K562 (cell line): ENCODE measurements around the gene NRF1. TPM values are rescaled to one million over a fixed set of nuclear protein-coding genes. Genes with fewer than 3 reads are reported as not detected.
A peak's percentile ranks its signal among the peaks of the same experiment; 100 is the strongest.

ENCODE experiments used
- ATAC-seq: fragments of 200-7000 bp; cut with Tn5 transposase; 3 replicates; pipeline ENCODE4 v1.9.1; 2020; ENCODE audit warnings: moderate library complexity
- BruUV-seq: library from RNA; stranded (reverse); fragments of 400-500 nt; replicated peaks from 2 replicates; lab custom pipeline; 2021; lab: Mats Ljungman, UMichigan
- CTCF ChIA-PET: fragments of 300-600 bp; formaldehyde crosslinking; extraction: SDS; loops from one replicate; lab custom pipeline; 2021; ENCODE audit warnings: low intra/inter-chr PET ratio; lab: Yijun Ruan, JAX
- POLR2A ChIA-PET: fragments of 300-600, 350-650 bp; sonication (Branson Sonifier 250); formaldehyde crosslinking; extraction: SDS; loops from one replicate; lab custom pipeline; 2021; ENCODE audit warnings: antibody characterized with exemption, inconsistent platforms; lab: Yijun Ruan, JAX
- DNase-seq, 4 experiments: peaks; one replicate each; pipeline versions ENCODE4 v3.0.0 to v3.0.0-alpha.2; 2011 to 2018; ENCODE audit warnings: low spot score in 3 of 4, mixed read lengths in 3 of 4; ENCODE audit errors: extremely low read depth in 1 of 4
- FAIRE-seq: peaks from 2 replicates; lab custom pipeline; 2011; peaks lifted over from hg19 to GRCh38; lab: Jason Lieb, UNC
- H2AFZ ChIP-seq: 2 replicates; pipeline ENCODE4 v1.6.0; 2011; ENCODE audit warnings: low read depth, low read length, control low read depth, inconsistent platforms
- H3K27ac ChIP-seq: fragments of 200-600 bp; 3 replicates; pipeline ENCODE4 v1.8.0; 2011; ENCODE audit warnings: low read depth, mild to moderate bottlenecking, control low read depth, inconsistent platforms, low read length, moderate library complexity, mixed read lengths; ENCODE audit errors: extremely low read depth
- H3K27me3 ChIP-seq, 2 experiments: fragments of 300-600 bp in 1 of 2; 2 replicates in 1 of 2; 3 replicates in 1 of 2; pipeline versions ENCODE4 v1.6.0 to v1.8.0; 2011; ENCODE audit warnings: inconsistent platforms in 2 of 2, low read length in 2 of 2, mild to moderate bottlenecking in 1 of 2, mixed read lengths in 1 of 2, moderate library complexity in 1 of 2; ENCODE audit not compliant: control insufficient read depth in 2 of 2, insufficient read depth in 2 of 2
- H3K36me3 ChIP-seq: fragments of 300-600 bp; 3 replicates; pipeline ENCODE4 v1.8.0; 2011; ENCODE audit warnings: mild to moderate bottlenecking, low read length, inconsistent platforms; ENCODE audit not compliant: control insufficient read depth, insufficient read depth
- H3K4me1 ChIP-seq, 2 experiments: fragments of 200-600 bp in 1 of 2; replicated peaks in 1 of 2; 2 replicates in 1 of 2; 3 replicates in 1 of 2; pipeline versions ENCODE4 v1.5.1 to v1.8.0; 2011; ENCODE audit warnings: inconsistent platforms in 2 of 2, low read length in 2 of 2, mild to moderate bottlenecking in 1 of 2, mixed read lengths in 1 of 2, moderate library complexity in 1 of 2; ENCODE audit not compliant: control insufficient read depth in 2 of 2, insufficient read depth in 2 of 2
- H3K4me2 ChIP-seq: 2 replicates; pipeline ENCODE4 v1.6.1; 2011; ENCODE audit warnings: low read length, control low read depth, inconsistent platforms, mixed read lengths; ENCODE audit not compliant: insufficient read depth
- H3K4me3 ChIP-seq: fragments of 200-600 bp; sonication (generic), shearing (Covaris generic); 2 replicates; pipeline ENCODE4 v1.5.1; 2016; ENCODE audit warnings: control low read depth, inconsistent platforms
- H3K79me2 ChIP-seq: fragments of 200-600 bp; 3 replicates; pipeline ENCODE4 v1.8.0; 2011; ENCODE audit warnings: low read length, inconsistent platforms; ENCODE audit not compliant: control insufficient read depth, insufficient read depth
- H3K9ac ChIP-seq, 2 experiments: 2 replicates each; pipeline versions ENCODE4 v1.6.0 to v1.6.1; 2011; ENCODE audit warnings: low read depth in 2 of 2, low read length in 2 of 2, control low read depth in 1 of 2, inconsistent platforms in 1 of 2, mild to moderate bottlenecking in 1 of 2, mixed read lengths in 1 of 2; ENCODE audit not compliant: insufficient read depth in 1 of 2
- H3K9me1 ChIP-seq: one replicate; pipeline ENCODE4 v1.6.0; 2011; ENCODE audit warnings: inconsistent platforms, mild to moderate bottlenecking, low read length, moderate library complexity; ENCODE audit not compliant: control insufficient read depth, insufficient read depth
- H3K9me3 ChIP-seq: replicated peaks from 2 replicates; pipeline ENCODE4 v1.5.1; 2011; ENCODE audit warnings: low read depth, low read length, inconsistent platforms; ENCODE audit not compliant: control insufficient read depth, insufficient read depth
- H4K20me1 ChIP-seq: replicated peaks from 2 replicates; pipeline ENCODE4 v1.6.1; 2011; ENCODE audit warnings: low read length, inconsistent platforms, mixed read lengths; ENCODE audit not compliant: control insufficient read depth, insufficient read depth
- ARNT ChIP-seq, 2 experiments: fragments of 450-650 bp; IDR thresholded peaks; 2 replicates each; pipeline ENCODE4 v1.6.1; 2016; ENCODE audit warnings: mild to moderate bottlenecking in 1 of 2
- BMI1 ChIP-seq: fragments of 150-350 bp; IDR thresholded peaks from 2 replicates; pipeline ENCODE4 v1.6.1; 2014; ENCODE audit warnings: low read length
- BRCA1 ChIP-seq, 2 experiments: fragments of 450-650 bp in 1 of 2; sonication (generic) in 1 of 2; formaldehyde crosslinking in 1 of 2; IDR thresholded peaks; 2 replicates each; pipeline versions ENCODE4 v1.5.0 to v1.6.1; 2017 to 2020; ENCODE audit warnings: mild to moderate bottlenecking in 1 of 2, missing genetic modification reagents in 1 of 2
- GTF2F1 ChIP-seq: IDR thresholded peaks from 2 replicates; pipeline ENCODE4 v1.6.1; 2011; ENCODE audit warnings: low read depth, low read length, improper control_type of control experiment
- HMG20B ChIP-seq: fragments of 250-450 bp; sonication (Bioruptor Pico); IDR thresholded peaks from 2 replicates; pipeline ENCODE4 v1.5.0; 2021; ENCODE audit warnings: mild to moderate bottlenecking
- KLF1 ChIP-seq: fragments of 450-650 bp; IDR thresholded peaks from 2 replicates; pipeline ENCODE4 v1.6.1; 2016; ENCODE audit warnings: missing genetic modification characterization, missing compliant biosample characterization
- MTA3 ChIP-seq: fragments of 450-650 bp; formaldehyde crosslinking; IDR thresholded peaks from 2 replicates; pipeline ENCODE4 v1.6.1; 2017; ENCODE audit warnings: mild to moderate bottlenecking, borderline replicate concordance
- PHB ChIP-seq: fragments of 250-450 bp; sonication (Bioruptor Pico); IDR thresholded peaks from 2 replicates; pipeline ENCODE4 v1.5.0; 2021
- PHF8 ChIP-seq: fragments of 200-600 bp; sonication (generic); IDR thresholded peaks from 2 replicates; pipeline ENCODE4 v1.6.1; 2012; ENCODE audit warnings: mixed run types, mild to moderate bottlenecking, inconsistent platforms, low read length, moderate library complexity, borderline replicate concordance
- TAF9B ChIP-seq: fragments of 450-650 bp; IDR thresholded peaks from 2 replicates; pipeline ENCODE4 v1.6.1; 2018; ENCODE audit warnings: mild to moderate bottlenecking; ENCODE audit not compliant: partially characterized antibody
- WHSC1 ChIP-seq: IDR thresholded peaks from one replicate; pipeline ENCODE4 v1.6.1; 2012; ENCODE audit warnings: low read length, control low read depth, inconsistent platforms
- ZC3H11A ChIP-seq: IDR thresholded peaks from 2 replicates; pipeline ENCODE4 v1.6.1; 2012; ENCODE audit warnings: low read depth, low read length, improper control_type of control experiment
- ZHX1 ChIP-seq: fragments of 150-350 bp; conservative IDR thresholded peaks from 2 replicates; pipeline ENCODE4 v1.6.1; 2014; ENCODE audit warnings: low read length
- ZNF146 ChIP-seq: IDR thresholded peaks from one replicate; pipeline ENCODE4 v1.6.1; 2018; ENCODE audit warnings: missing compliant biosample characterization; ENCODE audit not compliant: unreplicated experiment
- ZNF695 ChIP-seq: fragments of 450-650 bp; formaldehyde crosslinking; IDR thresholded peaks from 2 replicates; pipeline ENCODE4 v1.4.0; 2020; ENCODE audit warnings: mild to moderate bottlenecking, moderate library complexity
- WGBS: fragments of 100-300 bp; shearing (Covaris generic); methylation state at CpG from one replicate; pipeline ENCODE4 v1.1.6; 2016; ENCODE audit warnings: low coverage, mixed read lengths; ENCODE audit not compliant: insufficient coverage; ENCODE audit errors: missing lambda C conversion rate; 5-methylcytosine and 5-hydroxymethylcytosine counted together
- in situ Hi-C: fragments of 300-500 bp; cut with MboI; formaldehyde crosslinking; loops from 4 replicates; pipeline ENCODE4 v1.15.0; 2018; ENCODE audit warnings: inconsistent platforms, mixed read lengths
- intact Hi-C: fragments of 100-400 bp; cut with micrococcal nuclease; formaldehyde crosslinking; loops from 2 replicates; pipeline ENCODE4 v1.14.2; 2022
- polyA plus RNA-seq, 8 experiments: library from polyadenylated mRNA; depleted of rRNA in 4 of 8; stranded (reverse) in 5 of 8; unstranded in 3 of 8; fragments of >200 nt; fragmentation: Nextera tagmentation in 2 of 8; fragmentation: Illumina TruSeq in 1 of 8; extraction: Ambion mirVana in 2 of 8; extraction: Trizol in 1 of 8; gene quantifications; 2 replicates each; pipeline versions ENCODE4 v1.2.1 to v1.2.3, GENCODE V29; 2011 to 2014; ENCODE audit warnings: inconsistent platforms in 1 of 8, missing spikeins in 1 of 8
- total RNA-seq, 7 experiments: library from RNA; depleted of rRNA in 6 of 7; stranded (reverse); fragments of >200 nt in 6 of 7; fragmentation: Illumina TruSeq in 2 of 7; extraction: Trizol in 2 of 7; gene quantifications; 2 replicates each; pipeline versions ENCODE4 v1.2.1 to v1.2.3, GENCODE V29; 2011 to 2021; ENCODE audit warnings: low replicate concordance in 1 of 7
- TF ChIP-seq, protein P1 (sequence below): fragments of 450-650 bp; IDR thresholded peaks from 2 replicates; pipeline ENCODE4 v1.6.1; 2018; ENCODE audit warnings: mild to moderate bottlenecking, low read depth; ENCODE audit not compliant: partially characterized antibody
- TF ChIP-seq, protein P2 (sequence below), 2 experiments: IDR thresholded peaks in 1 of 2; conservative IDR thresholded peaks in 1 of 2; 2 replicates each; pipeline ENCODE4 v1.6.1; 2016; ENCODE audit warnings: low read depth in 2 of 2, mild to moderate bottlenecking in 1 of 2, missing compliant biosample characterization in 1 of 2, missing genetic modification characterization in 1 of 2, moderate library complexity in 1 of 2

NRF1 gene
- total and polyA plus RNA-seq, 9 of the 15 experiments (the other 6 are each of a cell fraction or from before 2014, with no cell fraction given), result 8.6 to 28.8 (median 20.3) TPM

DNA sequence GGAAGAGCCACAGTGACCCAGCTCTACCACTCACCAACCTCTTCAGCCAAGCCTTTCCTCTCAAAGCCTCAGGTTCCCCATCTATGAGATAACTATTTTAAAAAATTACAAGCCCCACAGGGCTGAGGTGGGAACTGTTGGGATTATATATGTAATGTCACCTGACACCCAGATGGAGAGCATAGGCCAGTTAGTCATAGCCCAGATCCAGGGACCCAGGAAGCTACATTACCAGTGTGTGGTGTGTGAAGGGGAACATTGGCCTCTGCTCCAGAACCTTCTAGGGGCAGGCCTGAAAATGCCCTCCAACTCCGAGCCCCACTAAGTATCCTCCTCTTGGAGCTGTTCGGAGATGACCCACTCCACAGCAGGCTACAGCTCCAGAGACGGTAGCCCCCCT lies 162.4 kb downstream of the NRF1 start:
- H3K9me3 ChIP-seq, result no peaks in the 10 kb centered on the region
- H3K36me3 ChIP-seq, result no peaks in the 10 kb centered on the region
- TF ChIP-seq ZC3H11A (no peak), ARNT (IDR thresholded peaks at IDR 0.05) (no peak), ZNF695 (CRISPR knock-in tag) (no peak), BRCA1 (IDR thresholded peaks at IDR 0.05) (no peak), BRCA1 (CRISPR knock-in tag; IDR thresholded peaks at IDR 0.05) (no peak), ZNF146 (CRISPR knock-in tag) (no peak), BMI1 (no peak), MTA3 (no peak), HMG20B (no peak), KLF1 (tag) (no peak), GTF2F1 (no peak), PHF8 (no peak), ZHX1 (no peak), WHSC1 (no peak), PHB (CRISPR knock-in tag) (no peak), TAF9B (no peak)
- TF ChIP-seq, protein P1, sequence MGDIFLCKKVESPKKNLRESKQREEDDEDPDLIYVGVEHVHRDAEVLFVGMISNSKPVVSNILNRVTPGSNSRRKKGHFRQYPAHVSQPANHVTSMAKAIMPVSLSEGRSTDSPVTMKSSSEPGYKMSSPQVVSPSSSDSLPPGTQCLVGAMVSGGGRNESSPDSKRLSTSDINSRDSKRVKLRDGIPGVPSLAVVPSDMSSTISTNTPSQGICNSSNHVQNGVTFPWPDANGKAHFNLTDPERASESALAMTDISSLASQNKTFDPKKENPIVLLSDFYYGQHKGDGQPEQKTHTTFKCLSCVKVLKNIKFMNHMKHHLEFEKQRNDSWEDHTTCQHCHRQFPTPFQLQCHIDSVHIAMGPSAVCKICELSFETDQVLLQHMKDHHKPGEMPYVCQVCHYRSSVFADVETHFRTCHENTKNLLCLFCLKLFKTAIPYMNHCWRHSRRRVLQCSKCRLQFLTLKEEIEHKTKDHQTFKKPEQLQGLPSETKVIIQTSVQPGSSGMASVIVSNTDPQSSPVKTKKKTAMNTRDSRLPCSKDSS, result no peak
- TF ChIP-seq, protein P2, sequence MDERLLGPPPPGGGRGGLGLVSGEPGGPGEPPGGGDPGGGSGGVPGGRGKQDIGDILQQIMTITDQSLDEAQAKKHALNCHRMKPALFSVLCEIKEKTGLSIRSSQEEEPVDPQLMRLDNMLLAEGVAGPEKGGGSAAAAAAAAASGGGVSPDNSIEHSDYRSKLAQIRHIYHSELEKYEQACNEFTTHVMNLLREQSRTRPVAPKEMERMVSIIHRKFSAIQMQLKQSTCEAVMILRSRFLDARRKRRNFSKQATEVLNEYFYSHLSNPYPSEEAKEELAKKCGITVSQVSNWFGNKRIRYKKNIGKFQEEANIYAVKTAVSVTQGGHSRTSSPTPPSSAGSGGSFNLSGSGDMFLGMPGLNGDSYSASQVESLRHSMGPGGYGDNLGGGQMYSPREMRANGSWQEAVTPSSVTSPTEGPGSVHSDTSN (CRISPR knock-in tag; IDR thresholded peaks at IDR 0.05; ENCODE audit: low read depth), result no peak
- TF ChIP-seq, protein P2 (tag; conservative IDR thresholded peaks at IDR 0.05; ENCODE audit: low read depth), result no peak
- H2AFZ ChIP-seq, result no peak overlapping the region
- H3K79me2 ChIP-seq, result peaks cover 17% of the 10 kb centered on the region; the same call in 1 of the 3 replicates
- H3K27me3 ChIP-seq, result no peaks in the 10 kb centered on the region
- no peak overlapping the region for H3K27ac ChIP-seq
- DNase-seq (no peak), ATAC-seq (no peak), FAIRE-seq (peak; percentile 61)
- H3K9me1 ChIP-seq, result no peaks in the 10 kb centered on the region
- peak overlapping the region in 1 of 2 experiments; percentile 74; a peak in 2 of 4 replicates for H3K9ac ChIP-seq
- no TSS peak for BruUV-seq
- in situ Hi-C loops, result no loop called here
- CTCF ChIA-PET, result no interaction called here
- intact Hi-C loops, result no loop called here
- WGBS, result 72% methylated on average over 3 of the region's 3 CpGs
- POLR2A ChIA-PET, result interaction anchor here (0.6 to 2.1 kb wide), 3 partner anchors 10 to 61 kb away, joined by 3 to 11 read pairs (median 3); no protein-coding TSS in a partner anchor
- H3K4me3 ChIP-seq, result no peak overlapping the region
- H3K4me1 ChIP-seq, result peaks cover 23 to 86% of the 10 kb centered on the region in 2 experiments
- no peak overlapping the region for H3K4me2 ChIP-seq
- H4K20me1 ChIP-seq, result no peaks in the 10 kb centered on the region; the same call in 1 of the 2 replicates
